Bronchus fibroblast of lung (primary cell): Measurements from ENCODE around the gene BBS5. TPM values are rescaled to one million over a fixed set of nuclear protein-coding genes. Genes with fewer than 3 reads are reported as not detected.

Experiments
- total RNA-seq: library from RNA; depleted of rRNA; stranded (reverse); fragments of >200 nt; gene quantifications from 2 replicates; pipeline ENCODE4 v1.2.3, GENCODE V29; 2015

The BBS5 gene
- total RNA-seq: 4.4 and 4.6 TPM in 2 replicates

GRCh38 chr2:169479257-169480078, at the start of gene BBS5:
Gene BBS5 (plus strand): TSS chr2:169479494. CDS start chr2:169479554, 60 bp downstream.

GRCh38 chr2:169509298-169509885, 30.1 kb downstream of the BBS5 start, which contains the start of gene KLHL41:
Gene KLHL41 (plus strand): TSS chr2:169509702. CDS start chr2:169509779, 77 bp downstream.

Other genes starting within 250 kb of the BBS5 start
- not detected in 2 replicates for gene LRP2, start 117.0 kb upstream of the BBS5 start, total RNA-seq
- gene KLHL41, start 30.2 kb downstream of the BBS5 start, total RNA-seq: 0.30 and 0.34 TPM in 2 replicates
- 10.3 and 13.4 TPM in 2 replicates for gene FASTKD1, start 94.4 kb downstream of the BBS5 start, total RNA-seq
- gene PPIG, start 104.9 kb downstream of the BBS5 start, total RNA-seq: 11.6 and 12.9 TPM in 2 replicates
- not detected in 2 replicates for gene CFAP210, start 214.9 kb downstream of the BBS5 start, total RNA-seq
- gene PHOSPHO2, start 215.0 kb downstream of the BBS5 start, total RNA-seq: 0.45 and 1.7 TPM in 2 replicates